Common myeloid progenitor, CD34-positive (primary cell): ENCODE data around the gene NPY.

Experiments
- CTCF ChIA-PET: fragments of 350-600 bp; sonication (Branson Sonifier 250); formaldehyde crosslinking; loops from one replicate; lab custom pipeline; 2021; ENCODE audit warnings: antibody characterized with exemption; lab: Charles Lee
- POLR2A ChIA-PET: fragments of 350-600 bp; sonication (Branson Sonifier 250); formaldehyde crosslinking; loops from one replicate; lab custom pipeline; 2021; ENCODE audit warnings: antibody characterized with exemption; lab: Charles Lee
- DNase-seq, 3 donors: peaks; one replicate each; pipeline versions ENCODE4 v3.0.0 to v3.0.0-alpha.2; 2013
- H3K27ac ChIP-seq, 2 experiments: 1 replicate in 1 of 2; 2 replicates in 1 of 2; pipeline ENCODE4 v1.7.0; 2013; ENCODE audit warnings: inconsistent platforms in 2 of 2, low read length in 2 of 2, mild to moderate bottlenecking in 2 of 2, low read depth in 1 of 2, moderate library complexity in 1 of 2; ENCODE audit not compliant: severe bottlenecking in 2 of 2, insufficient read depth in 1 of 2, poor library complexity in 1 of 2
- H3K27me3 ChIP-seq, 5 experiments: replicated peaks in 2 of 5; 1 replicate in 3 of 5; 2 replicates in 2 of 5; pipeline versions ENCODE4 v1.6.1 to v1.7.0; 2013; ENCODE audit warnings: low read length in 4 of 5, mild to moderate bottlenecking in 2 of 5, moderate library complexity in 2 of 5, inconsistent platforms in 1 of 5; ENCODE audit not compliant: insufficient read depth in 5 of 5, control insufficient read depth in 4 of 5
- H3K36me3 ChIP-seq, 4 experiments: 1 replicate in 2 of 4; 2 replicates in 2 of 4; pipeline versions ENCODE4 v1.6.1 to v1.7.0; 2013; ENCODE audit warnings: low read length in 3 of 4, control low read depth in 1 of 4, mild to moderate bottlenecking in 1 of 4; ENCODE audit not compliant: control insufficient read depth in 4 of 4, insufficient read depth in 4 of 4
- H3K4me1 ChIP-seq, 4 experiments: 1 replicate in 3 of 4; 2 replicates in 1 of 4; pipeline versions ENCODE4 v1.6.1 to v1.7.1; 2013; ENCODE audit warnings: low read length in 3 of 4, mild to moderate bottlenecking in 3 of 4, control low read depth in 1 of 4, inconsistent platforms in 1 of 4, moderate library complexity in 1 of 4; ENCODE audit not compliant: control insufficient read depth in 4 of 4, insufficient read depth in 4 of 4; ENCODE audit errors: control extremely low read depth in 1 of 4
- H3K4me3 ChIP-seq, 7 experiments: 1 replicate in 4 of 7; 2 replicates in 3 of 7; pipeline versions ENCODE4 v1.5.1 to v1.7.0; 2013; ENCODE audit warnings: mild to moderate bottlenecking in 7 of 7, low read length in 6 of 7, moderate library complexity in 6 of 7, inconsistent platforms in 2 of 7, low read depth in 2 of 7, control low read depth in 1 of 7; ENCODE audit not compliant: insufficient read depth in 4 of 7, control insufficient read depth in 1 of 7; ENCODE audit errors: extremely low read depth in 1 of 7
- H3K9me3 ChIP-seq, 5 experiments: 1 replicate in 4 of 5; 2 replicates in 1 of 5; pipeline versions ENCODE4 v1.6.1 to v1.7.1; 2013; ENCODE audit warnings: low read length in 4 of 5, mild to moderate bottlenecking in 2 of 5, inconsistent platforms in 1 of 5, low read depth in 1 of 5, moderate library complexity in 1 of 5; ENCODE audit not compliant: control insufficient read depth in 4 of 5, insufficient read depth in 2 of 5; ENCODE audit errors: control extremely low read depth in 1 of 5
- WGBS: methylation state at CpG from one replicate; pipeline ENCODE4 v1.1.5; 2013; ENCODE audit not compliant: insufficient coverage; 5-methylcytosine and 5-hydroxymethylcytosine counted together

The NPY gene

DNA sequence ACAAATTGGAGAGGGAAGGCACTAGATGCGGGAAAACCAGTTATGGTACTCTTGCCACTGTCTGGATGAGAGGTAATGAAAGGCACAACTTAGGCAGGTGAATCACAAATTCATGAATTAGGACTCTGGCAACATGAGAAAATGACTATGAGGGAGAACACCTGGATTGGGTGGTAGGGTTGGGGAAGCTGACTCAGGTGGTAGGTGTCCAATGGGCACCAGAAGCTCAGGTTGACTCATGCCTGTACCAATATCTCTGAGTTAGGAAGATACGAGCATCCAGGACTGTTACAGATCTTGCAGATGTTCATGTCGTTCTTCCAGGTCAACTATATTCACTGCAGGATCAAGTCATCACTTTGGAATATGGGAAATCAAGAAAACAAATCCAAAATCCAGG lies 56.7 kb downstream of the NPY start:
- no peaks in the 10 kb centered on the region for H3K4me1 ChIP-seq
- H3K27ac ChIP-seq, result no peak overlapping the region
- H3K9me3 ChIP-seq, result peaks cover 0 to 1% (median 0%) of the 10 kb centered on the region in 5 experiments
- POLR2A ChIA-PET, result no interaction called here
- 94% methylated on average over 3 of the region's 3 CpGs for WGBS
- DNase-seq, result no peak
- no peak overlapping the region for H3K4me3 ChIP-seq
- CTCF ChIA-PET, result no interaction called here
- peaks cover 0 to 21% (median 8%) of the 10 kb centered on the region in 5 experiments for H3K27me3 ChIP-seq
- no peaks in the 10 kb centered on the region for H3K36me3 ChIP-seq
